ENCODE measurements around the gene SNX25. TPM values are rescaled to one million over a fixed set of nuclear protein-coding genes. Genes with fewer than 3 reads are reported as not detected.

SNX25 gene
- total and polyA plus RNA-seq, 7 donors: 2.5 to 40.5 (median 22.7) TPM

- Histone ChIP-seq H3K27me3 (no peaks in the 10 kb centered on the region), H3K27ac (no peak overlapping the region), H3K4me3 (no peak overlapping the region), H3K9me3 (no peaks in the 10 kb centered on the region), H3K4me1 (peaks cover 0 to 13% (median 4%) of the 10 kb centered on the region in 4 donors), H3K36me3 (no peaks in the 10 kb centered on the region)
- no peak for TF ChIP-seq POLR2A (IDR thresholded peaks at IDR 0.05)
- TF ChIP-seq, protein P1, sequence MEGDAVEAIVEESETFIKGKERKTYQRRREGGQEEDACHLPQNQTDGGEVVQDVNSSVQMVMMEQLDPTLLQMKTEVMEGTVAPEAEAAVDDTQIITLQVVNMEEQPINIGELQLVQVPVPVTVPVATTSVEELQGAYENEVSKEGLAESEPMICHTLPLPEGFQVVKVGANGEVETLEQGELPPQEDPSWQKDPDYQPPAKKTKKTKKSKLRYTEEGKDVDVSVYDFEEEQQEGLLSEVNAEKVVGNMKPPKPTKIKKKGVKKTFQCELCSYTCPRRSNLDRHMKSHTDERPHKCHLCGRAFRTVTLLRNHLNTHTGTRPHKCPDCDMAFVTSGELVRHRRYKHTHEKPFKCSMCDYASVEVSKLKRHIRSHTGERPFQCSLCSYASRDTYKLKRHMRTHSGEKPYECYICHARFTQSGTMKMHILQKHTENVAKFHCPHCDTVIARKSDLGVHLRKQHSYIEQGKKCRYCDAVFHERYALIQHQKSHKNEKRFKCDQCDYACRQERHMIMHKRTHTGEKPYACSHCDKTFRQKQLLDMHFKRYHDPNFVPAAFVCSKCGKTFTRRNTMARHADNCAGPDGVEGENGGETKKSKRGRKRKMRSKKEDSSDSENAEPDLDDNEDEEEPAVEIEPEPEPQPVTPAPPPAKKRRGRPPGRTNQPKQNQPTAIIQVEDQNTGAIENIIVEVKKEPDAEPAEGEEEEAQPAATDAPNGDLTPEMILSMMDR (IDR thresholded peaks at IDR 0.05): no peak
- no peak for TF ChIP-seq EP300 (IDR thresholded peaks at IDR 0.05)
- TF ChIP-seq POLR2AphosphoS5 (IDR thresholded peaks at IDR 0.05): no peak
- no peak for DNase-seq
- intact Hi-C loops (cut with DNase I): loop anchor here (10.0 kb wide), 1 partner anchor 247 kb away; the partner anchor contains the start of gene SLC25A4
- WGBS, 2 donors: 97 to 98% methylated on average over 1 of the region's 1 CpG
These were observed 182.8 kb downstream of the SNX25 start for GRCh38 chr4:185392156-185392555.

DNA sequence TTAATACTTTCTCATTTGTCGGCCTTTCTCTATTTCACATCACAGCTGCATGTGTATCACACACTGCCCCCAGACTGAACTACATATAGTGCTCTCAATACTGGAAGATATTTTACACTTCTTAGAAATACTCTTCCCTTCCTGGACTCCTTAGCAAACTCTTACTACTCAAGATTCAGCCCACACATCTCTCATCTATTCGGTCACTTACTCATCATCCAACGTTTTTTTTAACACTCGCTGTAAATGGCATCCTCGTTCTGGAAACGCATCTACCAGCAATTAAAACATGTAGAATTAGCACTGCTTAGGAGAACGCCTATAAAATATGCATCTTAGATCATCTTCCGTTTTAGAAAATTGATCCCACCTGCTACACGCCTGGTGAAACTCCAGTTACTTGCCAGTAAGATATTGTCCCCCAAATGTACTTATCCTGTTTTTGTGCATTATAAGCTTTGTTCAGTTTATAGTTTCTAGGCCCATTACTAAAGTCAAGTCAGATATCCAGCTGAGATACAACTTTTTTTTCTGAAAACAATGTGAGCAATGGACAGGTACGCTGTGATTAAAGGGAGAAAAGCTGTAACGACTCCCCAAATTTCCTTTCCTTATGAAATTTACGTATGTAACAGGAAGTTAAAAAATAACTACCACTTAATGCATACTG is 185.3 kb downstream of the SNX25 start:
- peaks cover 0 to 38% (median 11%) of the 10 kb centered on the region in 4 donors for H3K4me1 ChIP-seq
- 60 to 68% methylated on average over 12 of the region's 12 CpGs for WGBS, 2 donors
- no peak for TF ChIP-seq POLR2AphosphoS5 (IDR thresholded peaks at IDR 0.05)
- no peak for TF ChIP-seq POLR2A (IDR thresholded peaks at IDR 0.05)
- no peak for TF ChIP-seq EP300 (IDR thresholded peaks at IDR 0.05)
- TF ChIP-seq, protein P1 (IDR thresholded peaks at IDR 0.05): no peak
- DNase-seq: no peak
- intact Hi-C loops (cut with DNase I): loop anchor here (2.0 to 10.0 kb wide), 3 partner anchors 48 to 250 kb away; partner anchors contain the start of gene SLC25A4
- H3K27ac ChIP-seq: peak overlapping the region; percentile 94 to 100 (median 98)
- no peaks in the 10 kb centered on the region for H3K27me3 ChIP-seq
- H3K4me3 ChIP-seq: peak overlapping the region; percentile 55 to 80 (median 72)
- H3K36me3 ChIP-seq: peaks cover 0 to 6% (median 0%) of the 10 kb centered on the region in 4 donors
- H3K9me3 ChIP-seq: no peaks in the 10 kb centered on the region

DNA sequence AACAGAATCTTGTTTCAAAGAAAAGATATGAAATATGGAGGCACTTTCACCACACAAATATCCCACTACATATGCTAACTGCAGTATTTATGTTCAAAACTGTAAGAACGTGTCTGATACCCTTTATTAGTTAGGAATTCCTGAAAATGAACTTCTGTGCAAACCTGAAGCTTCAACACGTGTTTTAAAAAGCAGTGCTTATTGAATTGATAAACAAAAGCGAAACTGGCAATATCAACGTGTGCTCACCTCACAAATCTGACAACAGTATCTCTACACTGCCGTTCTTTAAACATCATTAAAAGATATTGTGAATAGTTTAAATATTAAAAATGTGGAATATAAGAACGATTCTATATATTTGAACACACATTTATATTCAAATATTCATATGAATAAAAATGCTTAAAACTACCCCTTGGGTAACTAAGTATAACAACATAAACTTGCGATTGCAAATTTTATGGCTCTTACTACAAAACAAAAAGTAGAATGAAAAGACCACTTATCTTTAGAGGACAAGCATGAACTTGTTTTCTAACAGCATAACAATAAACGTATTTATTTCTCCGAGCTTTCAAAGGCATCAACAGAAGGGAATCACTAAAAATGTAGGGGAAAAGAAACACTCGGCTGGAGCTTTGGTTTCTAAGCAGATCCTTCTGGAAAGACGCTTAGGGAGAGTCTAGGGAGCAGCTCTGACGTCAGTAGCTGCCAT is 186.0 kb downstream of the SNX25 start, which contains the start of gene LRP2BP:
Gene LRP2BP (minus strand): TSS at position 687 of the 718 bp plus-strand sequence. CDS start 17,738 bp downstream, outside the sequence.
- Histone ChIP-seq H3K9me3 (no peaks in the 10 kb centered on the region), H3K27ac (peak within 1 kb of the TSS; percentile 94 to 100 (median 98)), H3K4me1 (peaks cover 0 to 38% (median 11%) of the 10 kb centered on the region in 4 donors), H3K27me3 (no peaks in the 10 kb centered on the region), H3K36me3 (peaks cover 0 to 13% (median 3%) of the 10 kb centered on the region in 4 donors), H3K4me3 (peak within 1 kb of the TSS; percentile 55 to 80 (median 72))
- intact Hi-C loops (cut with DNase I): loop anchor here (2.0 to 10.0 kb wide), 3 partner anchors 49 to 251 kb away; partner anchors contain the start of gene SLC25A4
- TF ChIP-seq, protein P1 (IDR thresholded peaks at IDR 0.05): no peak
- TF ChIP-seq POLR2AphosphoS5 (IDR thresholded peaks at IDR 0.05): peak in 1 of 4 donors; percentile 87
- TF ChIP-seq POLR2A (IDR thresholded peaks at IDR 0.05): peak in 1 of 2 donors; percentile 43
- WGBS, 2 donors: 2 to 5% methylated on average over 12 of the region's 12 CpGs
- DNase-seq: no peak

DNA sequence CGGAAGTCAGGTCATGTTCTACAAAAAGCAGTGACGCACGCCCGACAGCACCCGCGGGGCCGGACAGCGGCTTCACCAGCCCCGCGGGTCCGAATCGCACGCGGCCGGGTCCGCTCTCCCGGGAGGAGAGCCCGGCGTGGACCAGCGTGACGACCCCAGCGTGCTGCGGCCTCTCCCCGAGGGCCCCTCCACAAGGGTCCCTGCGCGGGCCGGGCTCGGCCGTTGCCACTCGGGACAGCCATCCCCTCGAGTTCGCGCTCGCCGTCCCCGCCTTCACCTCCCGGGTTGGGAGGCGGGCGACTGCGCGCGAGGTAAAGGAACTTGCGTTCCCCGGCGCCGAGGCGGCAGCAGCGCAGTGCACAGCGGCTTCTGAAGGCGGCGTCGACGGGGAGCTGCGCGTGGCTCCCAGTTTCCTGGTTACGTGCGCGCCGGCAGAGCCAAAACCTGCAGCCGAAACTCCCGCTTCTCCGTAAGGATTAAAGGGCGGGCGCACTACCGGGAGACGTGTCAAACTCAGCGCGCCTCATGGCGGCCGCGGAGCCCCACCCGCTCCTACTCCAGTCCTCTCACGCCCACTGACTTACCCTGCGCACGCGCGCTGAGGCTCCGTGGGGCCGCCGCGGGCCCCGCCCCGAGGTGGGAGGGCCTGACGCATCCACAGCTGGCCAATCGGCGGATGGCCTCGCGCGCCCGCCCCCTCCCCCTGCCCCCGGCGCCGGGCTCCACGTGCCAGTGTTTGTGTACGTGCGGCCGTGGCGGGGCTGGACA is 186.7 kb downstream of the SNX25 start:
- H3K27me3 ChIP-seq: no peaks in the 10 kb centered on the region
- peaks cover 0 to 21% (median 4%) of the 10 kb centered on the region in 4 donors for H3K36me3 ChIP-seq
- intact Hi-C loops (cut with DNase I): loop anchor here (1.0 to 10.0 kb wide), 5 partner anchors 29 to 251 kb away; partner anchors contain the start of genes CFAP97, SLC25A4 and UFSP2
- peak overlapping the region; percentile 94 to 100 (median 98) for H3K27ac ChIP-seq
- peak overlapping the region; percentile 55 to 80 (median 72) for H3K4me3 ChIP-seq
- 0% methylated on average over 98 of the region's 98 CpGs for WGBS, 2 donors
- DNase-seq: peak; percentile 99
- TF ChIP-seq POLR2A (IDR thresholded peaks at IDR 0.05): peak; percentile 59 to 65
- TF ChIP-seq EP300 (IDR thresholded peaks at IDR 0.05): peak in 3 of 4 donors; percentile 70 to 94 (median 85)
- TF ChIP-seq, protein P1 (IDR thresholded peaks at IDR 0.05): no peak
- TF ChIP-seq POLR2AphosphoS5 (IDR thresholded peaks at IDR 0.05): peak; percentile 88 to 94 (median 91)
- no peaks in the 10 kb centered on the region for H3K9me3 ChIP-seq
- peaks cover 0 to 38% (median 11%) of the 10 kb centered on the region in 4 donors for H3K4me1 ChIP-seq
